GM19035 (cell line): ENCODE results near the gene PCDHA1.

Experiments
- ATAC-seq: cut with Tn5 transposase; IDR thresholded peaks from one replicate; pipeline ENCODE4 v1.9.1; 2021; ENCODE audit not compliant: unreplicated experiment

The PCDHA1 gene

DNA sequence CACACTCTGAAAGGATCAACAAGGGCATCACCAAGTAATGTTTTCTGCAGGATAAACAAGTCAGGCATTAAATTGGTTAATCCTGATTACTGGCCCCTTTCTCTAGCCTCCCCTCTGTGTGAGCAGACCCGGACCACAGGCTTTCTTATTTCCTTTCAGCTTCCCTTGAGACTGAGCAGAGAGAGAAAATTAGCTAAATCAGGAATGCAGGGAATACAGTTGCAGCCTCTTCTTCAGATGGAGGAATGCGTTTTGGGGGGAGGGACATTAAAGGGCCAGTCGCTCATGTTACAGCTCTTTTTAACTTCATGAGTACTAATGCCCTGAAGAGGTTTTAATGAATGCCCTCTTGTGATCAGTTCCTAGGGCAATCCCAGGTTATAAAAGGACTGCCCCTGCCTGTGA, 200.2 kb downstream of the PCDHA1 start:
- ATAC-seq: no peak

DNA sequence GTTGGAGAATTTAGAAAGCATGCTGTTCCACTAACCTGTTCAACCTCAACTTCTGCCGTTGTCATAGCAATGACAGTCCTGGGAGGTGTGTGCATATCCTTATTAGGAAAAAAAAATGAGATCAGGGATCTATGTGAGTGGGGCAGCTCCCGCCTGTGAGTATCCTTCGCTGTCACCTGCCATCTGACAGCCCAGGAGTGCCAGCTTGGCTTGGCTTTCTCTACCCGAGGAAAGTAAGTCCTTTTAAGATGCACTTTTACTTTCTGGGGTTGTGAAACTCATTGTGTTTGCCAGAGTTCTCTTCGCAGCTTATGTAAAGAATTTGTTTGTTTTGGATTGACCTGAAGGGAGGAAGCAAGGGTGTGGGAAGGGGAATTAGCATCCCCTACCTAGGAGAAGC, 202.2 kb downstream of the PCDHA1 start:
- no peak for ATAC-seq

DNA sequence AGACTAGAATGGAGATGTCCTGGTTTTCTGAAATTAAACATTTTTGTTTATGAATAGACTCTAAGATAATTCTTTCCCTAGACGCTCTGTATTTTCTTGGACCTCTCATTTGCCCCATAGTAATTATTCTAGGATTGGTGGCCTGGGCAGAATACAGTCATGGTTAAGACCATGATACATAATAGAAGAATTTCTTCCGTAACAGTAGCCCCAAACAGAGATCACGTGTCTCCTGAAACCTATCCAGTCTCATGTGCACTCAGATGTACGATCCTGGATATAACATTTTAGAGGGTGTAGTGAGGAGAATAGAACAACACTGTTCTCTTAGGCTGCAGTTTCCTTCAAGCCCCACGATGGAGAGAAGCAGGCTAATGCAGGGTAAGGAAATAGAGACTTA, 202.7 kb downstream of the PCDHA1 start:
- no peak for ATAC-seq

DNA sequence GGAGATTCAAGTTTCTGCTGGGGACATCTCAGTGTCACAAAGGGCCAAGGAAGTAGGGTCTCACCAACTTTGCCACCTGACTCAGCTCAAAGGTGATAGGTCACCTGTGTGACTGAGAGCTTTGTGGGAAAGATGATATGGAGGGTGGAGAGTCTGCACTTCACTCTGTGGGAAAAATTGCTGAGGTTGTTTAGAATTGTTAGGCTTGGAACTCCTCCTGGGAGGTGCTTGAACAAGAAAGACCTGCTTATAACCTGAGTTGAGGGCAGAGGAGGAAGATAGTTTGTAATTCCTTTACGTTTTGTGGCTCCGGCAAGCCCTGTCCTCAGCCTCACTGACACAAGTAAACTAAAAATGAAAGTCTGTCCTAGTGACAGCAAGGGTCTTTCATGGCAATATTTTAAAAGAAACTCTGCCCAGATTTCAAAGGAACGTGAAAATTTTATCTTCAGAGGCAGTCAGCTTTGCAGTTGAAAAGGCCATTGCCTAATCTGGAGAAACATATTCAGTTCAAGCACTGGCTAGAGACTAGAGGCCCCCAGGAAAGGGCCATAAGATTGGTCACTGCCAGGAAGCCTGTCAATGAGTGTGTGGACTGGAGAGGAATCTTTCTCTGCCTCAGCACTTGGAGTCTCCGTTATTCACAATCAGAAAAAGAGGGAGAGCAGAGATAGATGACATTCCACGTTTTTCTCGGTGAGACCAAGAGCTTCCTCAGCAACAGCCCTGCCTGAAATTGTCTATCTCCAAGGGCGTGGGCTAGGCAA, 203.5 kb downstream of the PCDHA1 start:
- ATAC-seq: no peak

DNA sequence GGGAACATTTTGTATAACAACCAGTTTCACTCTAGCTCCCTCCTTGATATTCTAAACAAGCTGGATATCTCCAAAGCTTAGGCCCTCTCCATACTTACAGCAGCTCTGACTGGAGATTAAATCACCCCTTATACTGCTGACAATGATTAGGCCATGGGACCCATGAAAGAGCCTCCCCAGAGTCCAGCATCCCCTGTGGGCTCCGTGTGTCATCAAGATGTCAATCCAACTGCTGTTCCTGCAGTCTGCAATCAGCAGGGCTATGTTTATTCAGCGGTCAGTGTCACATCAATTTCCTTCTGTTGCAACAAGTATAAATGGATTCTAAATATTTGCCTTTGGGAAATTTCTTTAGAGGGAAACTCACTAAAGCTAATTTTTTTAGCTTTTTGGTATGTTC, 206.9 kb downstream of the PCDHA1 start:
- ATAC-seq: no peak

DNA sequence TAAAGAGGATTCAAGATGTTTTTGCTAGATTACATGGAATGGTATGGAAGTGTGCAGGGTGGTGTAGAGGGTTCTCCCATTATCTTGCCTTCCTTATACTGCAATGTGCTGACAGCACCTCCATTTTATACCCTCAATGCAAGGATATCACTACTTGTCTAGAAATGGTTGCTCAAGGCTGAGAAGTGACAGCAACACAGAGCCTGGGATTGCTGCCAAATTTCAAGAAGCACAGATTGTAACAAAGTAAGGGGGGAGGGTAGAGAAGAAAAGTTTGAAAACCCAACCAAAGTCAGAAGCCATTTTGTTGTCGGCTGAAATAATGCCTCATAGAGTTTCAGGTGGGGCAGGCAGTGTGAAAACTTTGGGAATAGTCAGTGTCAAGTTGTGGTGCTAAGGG, 210.1 kb downstream of the PCDHA1 start:
- ATAC-seq: no peak

DNA sequence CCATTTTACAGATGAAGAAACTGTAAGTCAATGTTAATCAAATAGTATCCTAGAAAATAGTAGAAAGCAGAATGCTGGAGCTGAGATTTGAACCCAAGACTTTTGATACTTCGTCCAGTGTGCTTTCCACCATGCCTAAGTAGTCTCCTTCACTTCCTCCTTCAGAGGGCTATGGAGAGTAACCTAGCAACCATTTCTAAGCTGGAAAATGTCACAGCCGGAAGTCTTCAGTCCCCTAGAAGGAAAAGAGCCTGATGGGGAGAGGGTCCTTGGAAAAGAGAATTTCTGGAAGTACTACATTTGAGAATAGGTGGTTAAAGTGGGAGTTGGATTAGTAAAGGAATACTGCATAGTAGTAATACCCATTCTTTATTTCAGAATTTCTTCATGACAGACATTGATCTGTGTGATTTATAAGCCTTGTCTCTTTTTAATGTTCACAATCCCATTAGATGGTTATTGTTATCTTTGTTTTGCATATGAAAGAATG, 213.0 kb downstream of the PCDHA1 start:
- no peak for ATAC-seq

DNA sequence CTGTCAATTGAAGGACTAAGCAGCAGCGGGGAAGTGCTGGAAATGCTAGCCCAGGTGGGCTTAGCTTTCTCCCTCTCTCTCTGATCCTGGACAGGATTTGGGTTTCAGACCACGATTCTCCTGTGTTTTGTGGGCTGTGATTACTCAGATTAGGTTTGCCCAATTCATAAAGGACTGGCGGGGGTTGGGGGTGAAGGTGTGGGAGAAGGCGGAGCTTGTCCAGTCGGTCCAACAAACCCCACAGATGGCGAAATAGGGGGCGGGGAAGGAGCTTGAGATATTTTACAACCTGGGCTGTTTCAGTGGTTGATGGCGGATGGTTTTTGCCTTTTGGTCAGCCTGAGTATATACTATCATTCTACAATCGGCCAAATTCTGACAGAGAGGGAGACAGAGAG, 215.5 kb downstream of the PCDHA1 start:
- ATAC-seq: no peak

DNA sequence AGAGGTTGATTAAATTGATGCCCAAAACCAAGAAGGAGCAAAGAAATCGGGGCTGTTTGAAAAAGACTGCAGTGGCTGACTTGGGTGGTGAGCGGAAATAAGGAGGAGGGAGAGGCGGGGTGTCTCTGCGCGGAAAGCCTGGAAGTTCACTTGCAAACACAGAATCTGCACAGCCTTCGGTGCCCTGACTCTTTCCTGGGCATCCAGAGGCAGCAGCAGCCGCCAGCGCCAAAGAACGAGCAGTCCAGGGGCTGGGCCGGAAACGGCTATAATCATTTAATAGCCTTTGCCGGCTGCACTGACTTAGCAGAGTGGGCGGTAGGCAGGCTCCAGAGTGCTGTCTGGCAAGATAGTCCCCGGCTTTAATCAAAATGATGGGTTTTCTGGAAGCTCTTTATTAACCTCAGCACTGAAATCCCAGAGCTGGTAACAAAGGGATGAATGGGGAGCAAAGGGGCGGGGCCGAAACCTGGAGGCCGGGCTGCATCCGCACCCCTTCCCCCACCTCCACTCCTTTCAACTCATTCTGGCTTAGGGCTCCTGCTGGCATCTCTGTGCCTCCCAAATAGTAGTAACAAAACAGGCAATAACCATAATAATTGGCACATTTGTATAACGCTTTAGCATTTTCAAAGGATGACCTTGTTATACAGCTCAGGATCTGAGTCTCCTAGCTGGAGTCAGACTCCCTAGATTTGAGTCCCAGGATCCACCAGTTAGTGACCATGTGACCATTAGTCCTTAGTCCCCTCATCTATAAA, 216.1 kb downstream of the PCDHA1 start:
- no peak for ATAC-seq

DNA sequence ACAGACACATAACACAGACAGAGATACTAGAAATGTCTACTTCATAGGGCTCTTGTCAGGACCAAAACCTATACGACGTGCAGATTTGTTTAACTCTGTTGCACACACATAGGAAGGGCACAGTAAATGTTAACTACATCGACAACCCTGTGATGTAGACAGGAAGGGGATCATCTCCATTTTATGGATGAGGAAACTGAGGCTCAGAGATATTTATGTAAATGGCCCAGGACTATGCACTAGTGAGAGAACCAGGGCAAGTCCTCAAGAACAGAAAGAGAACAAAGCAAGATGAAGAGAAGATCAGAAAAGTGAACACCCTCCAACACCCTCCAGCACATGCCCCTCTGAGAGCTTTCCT, 216.6 kb downstream of the PCDHA1 start:
- ATAC-seq: no peak

DNA sequence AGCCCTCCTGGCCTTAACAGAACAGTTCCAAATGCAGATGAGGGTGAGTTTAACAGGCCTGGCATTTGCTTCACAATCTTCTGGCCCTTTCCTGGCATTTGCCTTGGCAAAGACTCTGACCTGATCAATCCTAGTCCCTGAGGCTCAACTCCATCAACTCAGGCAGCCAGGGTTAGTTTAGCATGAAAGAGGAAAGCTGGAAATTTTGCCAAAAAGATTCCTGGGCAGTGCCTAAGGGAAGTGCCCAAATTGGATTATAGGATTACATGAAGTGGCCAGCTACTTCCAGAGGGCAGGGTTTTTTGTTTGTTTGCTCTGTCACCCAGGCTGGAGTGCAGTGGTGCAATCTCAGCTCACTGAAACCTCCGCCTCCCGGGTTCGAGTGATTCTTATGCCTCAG, 217.1 kb downstream of the PCDHA1 start:
- ATAC-seq: no peak

DNA sequence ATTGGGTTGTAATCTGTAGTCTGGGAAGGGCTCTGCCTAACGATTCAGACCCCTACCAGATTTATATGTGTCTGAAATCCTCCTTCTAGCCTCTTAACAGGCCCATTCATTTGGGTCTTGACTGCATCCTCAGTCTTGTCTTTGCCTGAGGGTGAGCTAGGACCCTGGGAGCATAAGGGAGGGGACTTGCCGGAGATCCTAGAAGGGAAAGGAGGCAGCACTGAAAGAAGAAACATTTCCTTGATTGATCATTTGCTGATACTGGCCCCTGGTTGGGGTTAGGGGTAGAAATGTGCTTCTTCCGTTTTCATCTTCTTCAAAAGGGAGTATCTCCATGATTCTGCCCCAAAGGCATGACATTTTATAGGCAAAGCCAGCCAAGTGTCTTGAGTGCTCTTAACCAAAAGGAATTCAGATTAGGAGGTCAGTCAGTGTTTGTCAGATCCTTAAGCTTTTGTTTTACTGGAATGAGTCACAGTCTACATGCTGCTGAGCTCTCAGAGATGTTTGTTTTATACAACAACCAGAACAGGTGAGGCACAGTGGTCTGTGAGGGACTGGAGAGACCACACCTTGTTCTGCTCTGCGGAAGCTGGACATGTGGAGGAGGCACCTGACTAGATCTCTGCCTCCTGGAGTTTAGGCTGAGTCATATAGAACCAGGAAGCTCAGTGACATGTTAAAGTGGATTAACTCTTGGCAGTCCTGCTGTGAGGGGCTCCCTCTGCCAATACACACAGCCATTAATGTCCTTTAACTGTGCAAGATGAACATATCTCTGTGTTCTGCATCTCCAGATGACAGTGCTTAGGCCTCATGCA, 218.1 kb downstream of the PCDHA1 start:
- no peak for ATAC-seq

DNA sequence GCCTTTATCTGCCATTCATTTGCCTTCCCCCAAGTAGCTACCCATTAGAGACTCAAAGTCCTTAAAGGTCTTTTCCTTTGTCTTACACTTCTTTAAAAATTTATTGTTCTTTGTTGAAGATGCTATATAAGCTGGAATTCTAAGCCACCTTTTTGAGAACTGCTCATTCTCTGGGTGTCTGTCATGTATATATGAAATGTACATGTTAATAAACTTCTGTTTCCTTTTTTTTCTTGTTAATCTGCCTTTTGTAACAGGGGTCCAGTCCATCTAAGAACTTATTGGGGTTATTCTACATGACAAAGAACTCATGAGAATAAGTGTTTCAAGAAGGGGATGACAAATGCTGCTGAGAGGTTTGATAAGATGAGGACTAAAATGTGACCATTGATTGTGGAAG, 221.9 kb downstream of the PCDHA1 start:
- ATAC-seq: no peak

DNA sequence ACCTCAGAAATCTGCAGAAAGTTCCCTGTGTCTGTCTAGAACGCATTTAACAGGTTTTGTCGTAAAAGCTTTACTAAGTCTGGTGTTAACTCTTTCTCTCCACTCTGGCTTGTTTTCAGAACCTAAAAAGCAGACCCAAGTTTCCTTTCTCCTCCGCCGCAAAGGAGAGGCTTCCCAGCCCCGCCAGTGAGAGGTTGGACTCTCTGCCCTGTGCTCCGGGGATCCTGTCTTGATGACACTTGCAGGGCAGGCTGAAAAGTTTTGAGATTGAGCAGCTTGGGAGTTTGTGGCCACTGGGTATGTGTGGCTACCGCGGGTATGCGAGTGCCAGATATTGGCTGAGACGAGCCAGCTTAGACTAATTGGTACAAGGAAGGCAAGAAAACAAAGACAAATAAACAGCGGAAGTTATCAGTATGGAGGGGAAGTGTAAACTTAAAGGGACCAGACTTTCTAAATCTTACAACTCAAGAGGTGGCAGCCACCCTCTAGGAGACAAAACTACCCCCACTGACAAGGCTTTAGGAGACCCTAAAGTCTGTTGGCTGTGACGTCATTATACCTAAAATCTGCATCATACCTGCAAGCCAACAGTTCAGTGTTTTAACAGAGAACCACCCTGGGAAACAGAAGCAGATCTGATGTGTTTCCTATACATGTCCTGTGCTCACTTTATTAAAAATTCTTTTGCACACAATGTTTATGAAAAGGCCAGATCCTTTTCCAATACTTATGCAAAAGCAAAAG, 224.3 kb downstream of the PCDHA1 start:
- no peak for ATAC-seq

DNA sequence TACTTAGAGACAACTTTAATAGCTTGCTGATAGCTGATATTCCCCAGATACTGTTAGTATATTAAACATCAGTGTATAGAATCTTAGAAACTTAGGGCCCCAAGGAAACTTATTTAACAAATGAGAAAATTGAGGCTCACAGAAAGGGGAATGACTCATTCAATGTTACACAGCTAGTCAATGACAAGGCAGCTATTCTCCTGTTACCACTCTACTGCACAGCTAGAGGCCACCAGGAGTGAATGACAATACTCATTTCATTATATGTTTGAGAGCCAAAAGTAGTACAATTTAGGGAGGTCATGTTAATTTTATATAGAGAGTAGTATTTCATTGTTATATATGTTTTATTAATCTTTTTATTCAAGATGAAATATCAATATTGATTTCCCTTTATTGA, 232.0 kb downstream of the PCDHA1 start:
- no peak for ATAC-seq

DNA sequence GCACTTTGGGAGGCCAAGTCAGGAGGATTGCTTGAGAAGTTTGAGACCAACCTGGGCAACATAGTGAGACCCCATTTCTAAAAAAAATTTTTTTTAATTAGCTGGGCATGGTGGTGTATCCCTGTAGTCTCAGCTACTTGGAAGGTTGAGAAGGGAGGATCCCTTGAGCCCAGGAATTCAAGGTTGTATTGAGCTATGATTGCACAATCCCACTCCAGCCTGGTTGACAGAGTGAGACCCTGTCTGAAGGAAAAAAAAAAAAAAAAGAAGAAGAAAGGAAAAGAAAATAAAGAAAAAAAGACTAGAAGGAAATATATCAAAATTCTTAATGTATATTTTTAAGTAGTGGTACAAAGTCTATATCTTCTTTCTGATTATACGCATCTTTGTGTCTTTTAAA, 236.4 kb downstream of the PCDHA1 start:
- no peak for ATAC-seq

DNA sequence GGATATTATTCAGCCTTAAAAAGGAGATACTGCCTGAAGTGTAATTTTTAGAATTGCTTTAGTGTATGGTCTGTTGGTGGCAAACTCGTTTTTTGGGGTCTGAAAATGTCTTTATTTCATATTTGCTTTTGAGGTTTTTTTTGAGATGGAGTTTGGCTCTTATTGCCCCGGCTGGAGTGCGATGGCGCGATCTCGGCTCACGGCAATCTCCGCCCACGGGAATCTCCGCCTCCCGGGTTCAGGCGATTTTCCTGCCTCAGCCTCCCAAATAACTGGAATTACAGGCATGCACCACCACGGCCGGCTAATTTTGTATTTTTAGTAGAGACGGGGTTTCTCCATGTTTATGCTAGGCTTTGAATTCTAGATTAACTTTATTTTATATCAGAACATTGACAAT, 245.1 kb downstream of the PCDHA1 start:
- no peak for ATAC-seq

DNA sequence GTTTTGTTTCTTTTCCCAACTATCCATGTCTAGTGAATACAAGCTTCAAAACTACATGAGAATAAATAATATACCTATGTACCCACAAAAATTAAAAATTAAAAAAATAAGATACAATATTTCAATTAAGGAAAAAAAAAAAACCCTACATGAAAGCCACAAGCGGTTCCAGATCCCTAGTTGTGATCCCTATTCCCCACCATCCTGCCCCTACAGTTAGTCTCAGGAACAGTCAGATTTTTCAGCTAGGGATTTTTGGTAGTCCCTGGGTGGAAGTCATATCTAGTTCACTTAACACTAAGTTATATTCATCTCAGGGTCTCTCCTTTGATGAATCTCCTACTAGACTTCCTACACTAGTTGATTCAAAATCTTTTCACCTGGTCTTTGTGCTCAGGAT, 246.7 kb downstream of the PCDHA1 start:
- no peak for ATAC-seq

DNA sequence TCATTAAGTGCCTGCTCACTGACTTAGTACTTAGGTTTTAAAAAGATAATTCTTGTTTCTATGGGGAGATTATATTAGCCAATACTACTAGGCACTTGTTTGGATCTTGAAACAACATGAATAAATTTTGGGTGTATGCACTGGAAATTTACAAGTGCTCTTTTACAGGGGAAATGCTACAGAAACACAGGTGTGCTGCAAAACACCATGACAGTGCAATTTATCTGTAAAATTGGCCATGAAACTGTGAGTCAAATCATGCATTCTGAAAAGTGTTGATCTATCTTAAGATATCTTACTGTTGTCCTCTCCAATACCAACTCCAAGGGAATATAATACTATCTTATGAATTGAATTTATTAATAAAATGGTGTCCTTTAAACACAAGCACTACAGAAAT, 253.1 kb downstream of the PCDHA1 start:
- no peak for ATAC-seq

DNA sequence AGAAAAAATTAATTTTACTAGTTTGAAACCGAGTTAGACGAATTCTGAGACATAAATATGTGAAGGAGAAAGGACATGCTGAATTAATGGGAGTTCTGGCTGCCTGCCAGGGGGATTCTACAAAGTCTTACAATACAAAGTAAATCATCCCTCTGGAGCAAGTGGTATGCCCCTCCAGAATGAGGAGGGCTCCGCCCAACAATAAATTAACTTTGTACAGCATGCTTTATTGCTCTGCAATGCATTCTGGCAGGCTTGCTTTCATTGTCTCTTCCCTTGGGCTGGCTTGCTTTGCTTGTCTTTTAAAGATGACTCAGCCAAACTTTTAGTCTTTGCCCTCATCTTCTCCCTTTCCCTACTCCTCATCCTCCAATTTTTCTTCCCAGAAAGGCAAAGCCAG, 253.6 kb downstream of the PCDHA1 start:
- ATAC-seq: no peak
